ENCODE data around the gene MAPK8. TPM values are rescaled to one million over a fixed set of nuclear protein-coding genes. Genes with fewer than 3 reads are reported as not detected.

MAPK8 gene
- total RNA-seq, 2 experiments from 2014 or later: 47.8 to 50.6 TPM

GRCh38 chr10:48317321-48317990 is 11.0 kb downstream of the MAPK8 start:
- H3K4me3 Mint-ChIP-seq: no peak overlapping the region
- ATAC-seq (ENCODE audit: poor library complexity) (no peak), DNase-seq (no peak)
- Histone ChIP-seq H3K27ac (ENCODE audit: low read depth in 1 of 2, low read length in 2 of 2) (no peak overlapping the region), H3K36me3 (ENCODE audit: insufficient read depth, low read length) (no peaks in the 10 kb centered on the region), H3K9me3 (ENCODE audit: control insufficient read depth in 1 of 2, insufficient read depth in 1 of 2, low read length in 2 of 2) (no peaks in the 10 kb centered on the region), H3K4me1 (ENCODE audit: insufficient read depth, low read length) (peaks cover 11% of the 10 kb centered on the region), H3K27me3 (ENCODE audit: control insufficient read depth in 1 of 2, insufficient read depth in 2 of 2, low read length in 2 of 2) (no peaks in the 10 kb centered on the region), H3K4me3 (ENCODE audit: low read length) (no peak overlapping the region)
- no peak for TF ChIP-seq CTCF (IDR thresholded peaks at IDR 0.05)
- intact Hi-C loops (cut with DNase I, micrococcal nuclease): loop anchor here in 1 of 2 experiments (10.0 kb wide), 1 partner anchor 47 kb away; no protein-coding TSS in a partner anchor
- ChIA-PET CTCF (no interaction called here), POLR2A (no interaction called here)
- no peaks in the 10 kb centered on the region for H3K27me3 Mint-ChIP-seq
- H3K36me3 Mint-ChIP-seq (ENCODE audit: low read depth): peaks cover 9% of the 10 kb centered on the region
- H3K4me1 Mint-ChIP-seq (ENCODE audit: low read depth): peaks cover 36% of the 10 kb centered on the region
- H3K27ac Mint-ChIP-seq: no peak overlapping the region
- no peaks in the 10 kb centered on the region for H3K9me3 Mint-ChIP-seq

GRCh38 chr10:48322017-48322416 is 15.5 kb downstream of the MAPK8 start:
- Mint-ChIP-seq H3K4me3 (no peak overlapping the region), H3K9me3 (no peaks in the 10 kb centered on the region), H3K36me3 (ENCODE audit: low read depth) (peaks cover 12% of the 10 kb centered on the region), H3K27me3 (no peaks in the 10 kb centered on the region), H3K27ac (no peak overlapping the region), H3K4me1 (ENCODE audit: low read depth) (peaks cover 56% of the 10 kb centered on the region)
- ChIA-PET CTCF (no interaction called here), POLR2A (no interaction called here)
- H3K27me3 ChIP-seq (ENCODE audit: control insufficient read depth in 1 of 2, insufficient read depth in 2 of 2, low read length in 2 of 2): no peaks in the 10 kb centered on the region
- no peak overlapping the region for H3K4me3 ChIP-seq (ENCODE audit: low read length)
- H3K36me3 ChIP-seq (ENCODE audit: insufficient read depth, low read length): no peaks in the 10 kb centered on the region
- TF ChIP-seq CTCF (IDR thresholded peaks at IDR 0.05): no peak
- intact Hi-C loops (cut with DNase I, micrococcal nuclease): no loop called here
- peaks cover 6% of the 10 kb centered on the region for H3K4me1 ChIP-seq (ENCODE audit: insufficient read depth, low read length)
- H3K27ac ChIP-seq (ENCODE audit: low read depth in 1 of 2, low read length in 2 of 2): no peak overlapping the region
- DNase-seq (no peak), ATAC-seq (ENCODE audit: poor library complexity) (no peak)
- no peaks in the 10 kb centered on the region for H3K9me3 ChIP-seq (ENCODE audit: control insufficient read depth in 1 of 2, insufficient read depth in 1 of 2, low read length in 2 of 2)

GRCh38 chr10:48324580-48324979 is 18.1 kb downstream of the MAPK8 start:
- ChIA-PET POLR2A (no interaction called here), CTCF (interaction anchor here (0.6 to 1.4 kb wide), 3 partner anchors 34 to 90 kb away, joined by 3 to 4 read pairs (median 3); no protein-coding TSS in a partner anchor)
- Mint-ChIP-seq H3K36me3 (ENCODE audit: low read depth) (peaks cover 17% of the 10 kb centered on the region), H3K4me1 (ENCODE audit: low read depth) (peaks cover 82% of the 10 kb centered on the region), H3K27me3 (no peaks in the 10 kb centered on the region), H3K4me3 (no peak overlapping the region), H3K27ac (no peak overlapping the region), H3K9me3 (no peaks in the 10 kb centered on the region)
- no peak for ATAC-seq (ENCODE audit: poor library complexity)
- Histone ChIP-seq H3K36me3 (ENCODE audit: insufficient read depth, low read length) (no peaks in the 10 kb centered on the region), H3K27ac (ENCODE audit: low read depth in 1 of 2, low read length in 2 of 2) (no peak overlapping the region), H3K9me3 (ENCODE audit: control insufficient read depth in 1 of 2, insufficient read depth in 1 of 2, low read length in 2 of 2) (no peaks in the 10 kb centered on the region), H3K4me3 (ENCODE audit: low read length) (no peak overlapping the region), H3K4me1 (ENCODE audit: insufficient read depth, low read length) (no peaks in the 10 kb centered on the region), H3K27me3 (ENCODE audit: control insufficient read depth in 1 of 2, insufficient read depth in 2 of 2, low read length in 2 of 2) (no peaks in the 10 kb centered on the region)
- TF ChIP-seq CTCF (IDR thresholded peaks at IDR 0.05): no peak
- intact Hi-C loops (cut with DNase I, micrococcal nuclease): no loop called here
- no peak for DNase-seq

All from CD4-positive, alpha-beta T cell (primary cell).